LNCAP (cell line): ENCODE results near the gene SYNE3.

Experiments
- TF ChIP-seq, protein P1 (sequence below): fragments of 450-650 bp; IDR thresholded peaks from 2 replicates; pipeline ENCODE4 v1.5.1; 2017; ENCODE audit warnings: mild to moderate bottlenecking

The SYNE3 gene

GRCh38 chr14:95521001-95521400, 4.6 kb upstream of the SYNE3 start:
- TF ChIP-seq, protein P1, sequence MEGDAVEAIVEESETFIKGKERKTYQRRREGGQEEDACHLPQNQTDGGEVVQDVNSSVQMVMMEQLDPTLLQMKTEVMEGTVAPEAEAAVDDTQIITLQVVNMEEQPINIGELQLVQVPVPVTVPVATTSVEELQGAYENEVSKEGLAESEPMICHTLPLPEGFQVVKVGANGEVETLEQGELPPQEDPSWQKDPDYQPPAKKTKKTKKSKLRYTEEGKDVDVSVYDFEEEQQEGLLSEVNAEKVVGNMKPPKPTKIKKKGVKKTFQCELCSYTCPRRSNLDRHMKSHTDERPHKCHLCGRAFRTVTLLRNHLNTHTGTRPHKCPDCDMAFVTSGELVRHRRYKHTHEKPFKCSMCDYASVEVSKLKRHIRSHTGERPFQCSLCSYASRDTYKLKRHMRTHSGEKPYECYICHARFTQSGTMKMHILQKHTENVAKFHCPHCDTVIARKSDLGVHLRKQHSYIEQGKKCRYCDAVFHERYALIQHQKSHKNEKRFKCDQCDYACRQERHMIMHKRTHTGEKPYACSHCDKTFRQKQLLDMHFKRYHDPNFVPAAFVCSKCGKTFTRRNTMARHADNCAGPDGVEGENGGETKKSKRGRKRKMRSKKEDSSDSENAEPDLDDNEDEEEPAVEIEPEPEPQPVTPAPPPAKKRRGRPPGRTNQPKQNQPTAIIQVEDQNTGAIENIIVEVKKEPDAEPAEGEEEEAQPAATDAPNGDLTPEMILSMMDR, result no peak

- TF ChIP-seq, protein P1, result no peak
Measured at GRCh38 chr14:95520346-95520745, 3.9 kb upstream of the SYNE3 start.

GRCh38 chr14:95519699-95520098, 3.2 kb upstream of the SYNE3 start:
- TF ChIP-seq, protein P1, result no peak

DNA sequence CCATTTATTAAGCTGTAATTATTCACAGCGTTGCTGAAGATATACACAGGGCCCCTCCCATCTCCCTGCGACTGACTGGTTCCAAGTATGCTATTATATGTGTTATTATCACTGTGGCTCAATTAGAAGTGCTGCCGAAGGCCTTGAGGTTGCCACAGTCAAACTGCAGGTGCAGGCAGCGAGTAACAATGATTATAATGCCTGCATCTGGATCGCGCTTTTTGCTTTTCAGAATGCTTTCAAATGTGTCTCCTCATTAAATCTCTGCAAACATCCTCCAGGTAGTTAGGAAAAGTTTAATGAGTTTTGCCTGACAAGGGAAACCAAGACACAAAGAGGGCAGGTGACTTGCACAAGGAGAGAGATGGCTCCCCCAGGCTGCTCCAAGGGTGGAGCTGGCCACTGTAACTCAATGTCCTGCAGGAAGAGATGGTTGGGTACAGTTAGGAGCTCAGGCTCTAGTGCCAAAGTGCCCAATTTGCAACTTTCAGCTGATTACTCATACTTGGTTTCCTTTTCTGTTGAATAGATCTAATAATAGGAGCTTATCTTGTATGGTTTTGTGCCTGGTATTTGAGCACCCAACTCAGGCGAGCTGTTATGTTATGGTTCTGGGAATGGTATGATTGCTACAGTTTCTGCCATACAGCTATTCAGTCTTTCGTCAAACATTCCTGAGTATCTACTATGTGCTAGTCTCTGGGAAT, 1.7 kb upstream of the SYNE3 start:
- TF ChIP-seq, protein P1, result no peak

GRCh38 chr14:95515596-95516552, 576 bp downstream of the SYNE3 start:
- TF ChIP-seq, protein P1, result no peak

- TF ChIP-seq, protein P1, result no peak
Measured at GRCh38 chr14:95515080-95515489, 1.4 kb downstream of the SYNE3 start.

GRCh38 chr14:95514131-95515079, 2.0 kb downstream of the SYNE3 start:
- TF ChIP-seq, protein P1, result no peak
